Ovary (tissue), 9 donors: ENCODE results near the gene ERFE. TPM values are rescaled to one million over a fixed set of nuclear protein-coding genes. Genes with fewer than 3 reads are reported as not detected.

Experiments
- DNase-seq, 5 donors: peaks; one replicate each; pipeline ENCODE4 v3.0.0-alpha.2; 2019 to 2020
- H3K27ac ChIP-seq, 2 donors: fragments of 200-600 bp; one replicate each; pipeline versions ENCODE4 v1.5.1 to v1.8.0; 2019 to 2022
- H3K27me3 ChIP-seq: fragments of 200-600 bp; one replicate; pipeline ENCODE4 v1.8.0; 2022
- H3K36me3 ChIP-seq: fragments of 200-600 bp; sonication (generic); one replicate; pipeline ENCODE4 v1.5.1; 2019
- H3K4me1 ChIP-seq: one replicate; pipeline ENCODE4 v1.8.1; 2013; ENCODE audit warnings: mild to moderate bottlenecking, moderate library complexity; ENCODE audit not compliant: insufficient read depth
- H3K4me3 ChIP-seq: fragments of 200-600 bp; sonication (generic); one replicate; pipeline ENCODE4 v1.5.1; 2017
- H3K9me3 ChIP-seq, 2 donors: fragments of 200-600 bp in 1 of 2; sonication (generic) in 1 of 2; one replicate each; pipeline versions ENCODE4 v1.5.1 to v1.8.1; 2013 to 2019; ENCODE audit warnings: mild to moderate bottlenecking in 1 of 2, moderate library complexity in 1 of 2
- EP300 ChIP-seq: sonication (generic); formaldehyde crosslinking; IDR thresholded peaks from one replicate; pipeline ENCODE4 v1.6.1; 2017; ENCODE audit warnings: antibody characterized with exemption
- POLR2A ChIP-seq: fragments of 450-650 bp; IDR thresholded peaks from one replicate; pipeline ENCODE4 v1.6.1; 2017; ENCODE audit warnings: antibody characterized with exemption, mild to moderate bottlenecking, moderate library complexity
- WGBS, 3 donors: extraction: QIAGEN DNeasy Blood & Tissue Kit in 1 of 3; methylation state at CpG; one replicate each; pipeline versions ENCODE4 v1.1.5 to v1.1.7; 2013 to 2017; 5-methylcytosine and 5-hydroxymethylcytosine counted together
- intact Hi-C, 4 donors: fragments of 100-400 bp; cut with DNase I; formaldehyde crosslinking; loops; one replicate each; pipeline versions ENCODE4 v1.11.0 to v1.15.1; 2022 to 2023
- polyA plus RNA-seq, 2 donors: library from polyadenylated mRNA; stranded (reverse); fragments of 200-250 nt in 1 of 2; fragments of 350-450 nt in 1 of 2; fragmentation: Illumina TruSeq in 1 of 2; extraction: RNeasy Lipid Tissue Mini Kit (QIAGEN cat#74804) in 1 of 2; gene quantifications; one replicate each; pipeline ENCODE4 v1.2.3, GENCODE V29; 2013 to 2014
- total RNA-seq, 7 donors: library from RNA; depleted of rRNA in 2 of 7; stranded (reverse); fragments of >200 nt in 2 of 7; fragmentation: NEBNext Ultra II Directional in 3 of 7; extraction: Animal tissue kit (Norgen Biotek cat#: 25700) in 3 of 7; gene quantifications; one replicate each; pipeline versions ENCODE4 v1.1.0 to v1.2.4, GENCODE V29; 2016 to 2023
- TF ChIP-seq, protein P1 (sequence below), 3 donors: fragments of 450-650 bp in 2 of 3; fragments of 200-600 bp in 1 of 3; IDR thresholded peaks; one replicate each; pipeline versions ENCODE4 v1.5.1 to v1.8.0; 2016 to 2022; ENCODE audit warnings: antibody characterized with exemption in 3 of 3, mild to moderate bottlenecking in 1 of 3
- donor health status: DM: no; HTN: no; CAD: no; lungs with moderate emphysema.
- donor health status: DM: no; HTN: no; CAD: no.
- donor health status: Bipolar disorder and iron deficiency.
- donor health status: DM: yes; HTN: yes; CAD: no.
- donor health status: DM: no; HTN: no; CAD: no.
- donor health status: DM: yes; HTN: yes; CAD: no.

ERFE gene
- total and polyA plus RNA-seq, 9 donors = 0.19 to 0.69 (median 0.25) TPM; not detected in 4

DNA sequence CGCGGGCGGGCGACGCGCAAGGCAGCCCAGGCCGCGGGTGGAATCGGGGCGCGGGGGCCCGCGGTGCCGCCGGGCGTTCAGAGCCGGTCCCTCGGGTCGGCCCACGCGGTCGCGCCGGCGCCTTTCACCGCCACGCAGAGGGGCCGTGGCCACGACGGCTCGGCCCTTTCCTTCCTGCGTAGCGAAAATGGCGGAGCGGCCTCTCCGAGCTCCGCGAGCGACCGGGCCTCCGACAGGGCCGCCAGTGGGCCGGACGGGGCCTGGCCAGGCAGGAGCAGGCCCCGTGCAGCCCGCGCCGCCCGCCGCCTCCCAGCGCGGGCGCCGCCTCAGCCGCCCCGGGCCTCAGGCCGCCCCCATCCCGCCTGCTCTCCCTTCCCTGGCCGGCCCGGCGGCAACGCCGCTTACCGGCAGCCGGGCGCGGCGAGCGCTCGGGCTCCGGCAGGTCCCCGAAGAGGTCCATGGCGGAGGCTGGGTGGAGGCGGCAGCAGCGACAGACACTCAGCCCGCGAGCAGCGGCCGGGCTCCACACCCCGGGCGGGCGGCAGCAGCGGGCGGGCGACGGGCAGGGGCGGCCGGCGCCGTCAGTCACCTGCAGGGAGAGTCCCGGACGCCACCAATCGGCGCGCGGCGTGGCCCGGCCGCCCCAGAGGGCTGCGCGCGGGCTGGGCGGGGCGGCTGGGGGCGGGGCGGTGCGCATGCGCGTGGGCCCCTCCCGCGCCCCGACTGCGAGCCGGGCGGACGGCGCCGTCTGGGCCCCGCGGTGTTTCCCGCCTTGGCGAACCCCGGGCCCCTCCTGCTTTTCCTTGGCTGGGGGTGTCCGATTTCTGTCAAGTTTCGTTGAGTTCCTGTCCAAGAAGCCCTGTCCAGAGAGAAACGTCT, 44.6 kb downstream of the ERFE start, which contains the start of gene ILKAP:
Gene ILKAP (minus strand): TSS at position 602 of the 879 bp plus-strand sequence. CDS start 142 bp downstream, at position 460.
- Histone ChIP-seq H3K27me3 (no peaks in the 10 kb centered on the region), H3K4me3 (peak within 1 kb of the TSS; percentile 92), H3K27ac (peak within 1 kb of the TSS; percentile 84), H3K9me3 (no peaks in the 10 kb centered on the region), H3K36me3 (no peaks in the 10 kb centered on the region), H3K4me1 (peaks cover 11% of the 10 kb centered on the region)
- 0 to 1% (median 1%) methylated on average over 68 to 126 of the region's 126 CpGs for WGBS, 3 donors
- DNase-seq = peak; percentile 85 to 92 (median 90)
- intact Hi-C loops = no loop called here
- TF ChIP-seq, protein P1, sequence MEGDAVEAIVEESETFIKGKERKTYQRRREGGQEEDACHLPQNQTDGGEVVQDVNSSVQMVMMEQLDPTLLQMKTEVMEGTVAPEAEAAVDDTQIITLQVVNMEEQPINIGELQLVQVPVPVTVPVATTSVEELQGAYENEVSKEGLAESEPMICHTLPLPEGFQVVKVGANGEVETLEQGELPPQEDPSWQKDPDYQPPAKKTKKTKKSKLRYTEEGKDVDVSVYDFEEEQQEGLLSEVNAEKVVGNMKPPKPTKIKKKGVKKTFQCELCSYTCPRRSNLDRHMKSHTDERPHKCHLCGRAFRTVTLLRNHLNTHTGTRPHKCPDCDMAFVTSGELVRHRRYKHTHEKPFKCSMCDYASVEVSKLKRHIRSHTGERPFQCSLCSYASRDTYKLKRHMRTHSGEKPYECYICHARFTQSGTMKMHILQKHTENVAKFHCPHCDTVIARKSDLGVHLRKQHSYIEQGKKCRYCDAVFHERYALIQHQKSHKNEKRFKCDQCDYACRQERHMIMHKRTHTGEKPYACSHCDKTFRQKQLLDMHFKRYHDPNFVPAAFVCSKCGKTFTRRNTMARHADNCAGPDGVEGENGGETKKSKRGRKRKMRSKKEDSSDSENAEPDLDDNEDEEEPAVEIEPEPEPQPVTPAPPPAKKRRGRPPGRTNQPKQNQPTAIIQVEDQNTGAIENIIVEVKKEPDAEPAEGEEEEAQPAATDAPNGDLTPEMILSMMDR (IDR thresholded peaks at IDR 0.05) = no peak
- TF ChIP-seq POLR2A (peak; percentile 68), EP300 (no peak)

DNA sequence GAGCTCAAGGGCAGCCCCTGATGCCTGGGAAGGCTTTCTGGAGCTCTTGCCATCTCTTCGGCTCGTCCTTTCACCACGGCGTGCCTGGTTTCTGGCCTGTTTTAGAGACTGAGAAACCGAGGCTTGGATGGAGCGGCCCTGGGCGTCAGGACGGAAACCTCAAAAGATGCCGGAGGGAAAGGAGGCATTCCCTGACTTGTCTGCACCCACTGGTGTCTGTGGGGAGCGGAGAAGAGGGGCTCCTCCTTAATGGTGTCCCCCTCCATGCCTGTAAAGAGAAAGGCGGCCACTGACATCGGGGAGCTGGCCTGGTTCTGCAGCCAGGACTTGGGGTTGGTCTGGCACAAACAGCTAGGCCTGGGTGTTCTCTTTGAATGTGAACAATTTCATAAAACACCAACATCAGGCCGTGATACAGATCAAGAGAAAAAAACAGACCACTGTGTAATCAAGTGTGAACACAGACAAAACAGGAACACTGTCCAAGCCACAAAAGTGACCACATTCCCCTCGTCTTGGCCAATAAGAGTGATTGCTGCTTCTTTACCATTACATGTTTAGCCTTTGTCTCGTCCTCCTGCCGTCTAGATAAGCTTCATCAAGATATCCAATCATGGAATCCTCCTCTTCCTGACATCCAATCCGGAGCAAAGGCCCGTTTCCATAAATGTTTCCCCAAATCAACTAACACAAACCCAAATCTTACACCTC, 45.4 kb downstream of the ERFE start:
- WGBS, 3 donors = 60 to 67% (median 61%) methylated on average over 18 of the region's 18 CpGs
- no peak for DNase-seq
- no peaks in the 10 kb centered on the region for H3K27me3 ChIP-seq
- no peaks in the 10 kb centered on the region for H3K36me3 ChIP-seq
- peaks cover 9% of the 10 kb centered on the region for H3K4me1 ChIP-seq
- intact Hi-C loops = no loop called here
- peak overlapping the region in 1 of 2 donors; percentile 26 for H3K27ac ChIP-seq
- TF ChIP-seq POLR2A (no peak), EP300 (no peak)
- TF ChIP-seq, protein P1 (IDR thresholded peaks at IDR 0.05) = no peak
- H3K4me3 ChIP-seq = peak overlapping the region; percentile 92
- no peaks in the 10 kb centered on the region for H3K9me3 ChIP-seq

DNA sequence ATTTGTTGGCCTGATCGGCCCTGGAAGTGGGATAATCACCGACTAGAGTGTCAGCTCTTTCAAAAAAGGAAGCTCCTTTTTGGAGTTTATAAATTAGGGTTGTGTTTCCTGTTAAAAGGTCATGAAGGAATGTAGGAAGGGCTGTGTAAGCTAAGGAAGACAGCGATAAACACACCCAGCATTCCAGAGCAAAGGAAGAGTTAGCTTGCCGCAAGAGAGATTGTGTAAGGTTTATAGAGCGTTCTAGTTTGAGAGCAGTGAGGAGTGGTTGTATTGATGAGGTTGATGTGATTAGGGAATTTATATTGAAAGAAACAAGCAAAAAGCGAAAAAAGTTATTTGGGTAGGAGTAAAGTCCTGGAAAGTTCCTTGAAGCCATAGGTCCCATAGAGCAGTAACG, 48.2 kb downstream of the ERFE start:
- WGBS, 3 donors = 64 to 72% (median 69%) methylated on average over 7 of the region's 7 CpGs
- no peaks in the 10 kb centered on the region for H3K27me3 ChIP-seq
- intact Hi-C loops = no loop called here

GRCh38 chr2:238216651-238217184, 57.9 kb downstream of the ERFE start:
- H3K9me3 ChIP-seq = no peaks in the 10 kb centered on the region
- H3K4me3 ChIP-seq = no peak overlapping the region
- no peaks in the 10 kb centered on the region for H3K4me1 ChIP-seq
- intact Hi-C loops = no loop called here
- 93 to 94% (median 93%) methylated on average over 2 of the region's 2 CpGs for WGBS, 3 donors
- TF ChIP-seq POLR2A (no peak), EP300 (no peak)
- TF ChIP-seq, protein P1 (IDR thresholded peaks at IDR 0.05) = no peak
- H3K36me3 ChIP-seq = no peaks in the 10 kb centered on the region
- DNase-seq = no peak
- no peaks in the 10 kb centered on the region for H3K27me3 ChIP-seq
- no peak overlapping the region for H3K27ac ChIP-seq

More for the DNA sequence above, 48.2 kb downstream of the ERFE start:
- no peak for TF ChIP-seq POLR2A
- TF ChIP-seq EP300 = no peak
- TF ChIP-seq, protein P1 (IDR thresholded peaks at IDR 0.05) = no peak
- no peak for DNase-seq
- peaks cover 4% of the 10 kb centered on the region for H3K4me1 ChIP-seq
- H3K27ac ChIP-seq = no peak overlapping the region
- no peak overlapping the region for H3K4me3 ChIP-seq
- no peaks in the 10 kb centered on the region for H3K36me3 ChIP-seq
- no peaks in the 10 kb centered on the region for H3K9me3 ChIP-seq
